Nucleus accumbens (tissue), 56 donors: Measurements from ENCODE around the gene PRAC2.

Experiments used
- DNase-seq, 56 donors: peaks; one replicate each; lab custom pipeline; 2025; lab: John Stamatoyannopoulos, UW

PRAC2 gene

DNA sequence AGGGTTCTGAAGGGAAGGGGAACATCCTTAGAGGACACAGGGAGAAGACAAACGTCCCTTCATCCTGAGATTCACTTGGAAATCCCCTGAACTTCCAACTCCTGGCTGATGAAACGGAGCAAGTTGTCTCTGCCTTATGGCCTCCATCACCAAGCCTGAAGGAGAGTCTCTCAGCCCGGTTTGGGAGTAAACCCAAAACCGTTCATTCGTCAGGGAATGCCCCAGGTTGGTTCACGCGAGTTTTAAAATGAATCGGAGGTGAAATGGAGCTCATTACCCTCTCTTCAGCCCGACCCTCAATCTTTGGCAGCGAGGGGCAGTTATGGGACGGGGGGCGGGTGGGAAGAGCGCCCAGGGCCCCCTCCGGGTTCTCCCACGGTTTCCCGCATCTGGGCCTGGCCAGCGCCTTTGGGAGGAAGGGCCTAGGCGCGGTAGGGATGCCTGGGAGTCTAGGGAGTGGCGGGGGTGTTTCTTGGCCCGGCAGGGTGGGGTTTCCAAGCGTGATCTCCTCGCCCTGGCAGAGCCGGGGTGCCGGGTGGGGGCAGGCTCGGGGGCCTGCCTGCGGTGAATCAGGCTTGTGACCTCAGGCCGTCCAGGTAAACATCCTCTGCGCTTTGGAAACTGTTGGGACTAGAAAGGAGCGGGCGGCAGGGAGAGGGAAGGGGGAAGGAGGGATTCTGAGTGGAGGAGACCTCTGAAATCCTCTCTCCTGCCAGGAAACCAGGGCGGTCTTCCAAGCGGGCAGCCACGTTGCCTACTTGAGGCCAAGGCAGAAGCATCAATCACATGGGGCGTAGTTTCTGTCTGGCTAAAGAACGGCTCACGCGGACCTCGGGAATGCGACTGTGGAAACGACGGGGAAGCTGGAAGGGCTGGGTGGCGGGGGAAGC is 29.7 kb downstream of the PRAC2 start:
- DNase-seq: no peak

GRCh38 chr17:48753794-48754499 is 31.0 kb downstream of the PRAC2 start:
- no peak for DNase-seq

GRCh38 chr17:48754500-48755261 is 31.7 kb downstream of the PRAC2 start:
- no peak for DNase-seq

DNA sequence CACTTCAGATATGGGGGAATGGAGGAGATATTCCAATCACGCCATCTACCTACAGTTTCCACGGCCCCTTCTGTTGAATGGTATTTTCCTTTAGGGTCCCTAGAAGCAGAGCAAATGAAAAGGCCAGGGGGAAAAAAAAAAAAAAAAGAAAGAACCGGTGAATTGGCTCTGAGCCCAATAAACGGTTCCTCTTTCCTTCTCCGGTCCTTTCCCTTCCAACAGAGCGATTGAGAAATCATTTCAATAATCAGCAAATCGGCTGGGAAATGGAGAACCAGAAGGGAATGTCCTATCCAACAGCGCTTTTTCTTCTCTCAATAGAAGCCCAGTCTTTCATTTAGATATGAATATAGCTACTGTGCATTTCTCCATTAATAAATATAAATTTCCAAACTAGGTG is 32.4 kb downstream of the PRAC2 start:
- no peak for DNase-seq

DNA sequence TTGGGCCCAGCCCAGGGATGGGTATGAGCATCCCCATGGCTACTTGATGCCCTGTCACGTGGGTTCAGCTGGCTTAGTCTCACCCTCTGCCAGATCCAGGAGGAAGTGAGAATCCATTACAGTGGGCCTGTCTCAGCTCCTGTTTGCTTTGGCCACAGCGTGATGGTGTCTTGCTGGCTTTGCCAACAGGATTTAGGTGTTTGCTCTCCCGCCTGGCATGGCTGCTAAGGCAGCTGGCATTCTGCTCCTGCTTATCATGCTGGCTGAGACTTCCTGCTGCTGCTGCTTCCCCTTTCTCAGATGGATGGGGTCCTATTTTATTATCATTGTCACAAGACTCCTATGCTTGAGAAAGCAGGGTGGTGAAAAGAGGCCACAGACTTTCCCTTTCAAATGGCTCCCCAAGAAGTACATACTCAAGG is 33.9 kb downstream of the PRAC2 start:
- DNase-seq: no peak

- DNase-seq: no peak
Observed at GRCh38 chr17:48757524-48757961, 34.6 kb downstream of the PRAC2 start.

- DNase-seq: no peak
Observed at GRCh38 chr17:48759288-48759687, 36.3 kb downstream of the PRAC2 start.

DNA sequence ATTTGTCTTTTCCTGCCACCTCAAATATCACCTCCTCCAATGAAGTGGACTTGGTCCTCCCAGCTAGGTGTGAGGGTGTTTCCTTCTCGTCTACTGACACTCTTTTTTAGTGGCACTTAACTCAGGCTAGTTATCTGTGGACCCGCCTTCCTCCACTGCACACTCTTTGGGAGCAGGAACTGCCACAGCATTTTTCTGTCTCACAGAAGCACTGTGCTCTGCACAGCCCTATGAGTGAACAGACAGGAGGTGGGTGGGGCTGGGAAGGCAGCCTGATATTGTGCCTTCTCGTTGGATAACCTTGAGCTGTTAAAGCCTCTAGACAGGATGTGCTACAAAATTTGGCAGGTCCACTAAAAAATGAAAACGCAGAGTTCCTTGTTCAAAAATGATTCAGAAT is 37.4 kb downstream of the PRAC2 start:
- DNase-seq: no peak

DNA sequence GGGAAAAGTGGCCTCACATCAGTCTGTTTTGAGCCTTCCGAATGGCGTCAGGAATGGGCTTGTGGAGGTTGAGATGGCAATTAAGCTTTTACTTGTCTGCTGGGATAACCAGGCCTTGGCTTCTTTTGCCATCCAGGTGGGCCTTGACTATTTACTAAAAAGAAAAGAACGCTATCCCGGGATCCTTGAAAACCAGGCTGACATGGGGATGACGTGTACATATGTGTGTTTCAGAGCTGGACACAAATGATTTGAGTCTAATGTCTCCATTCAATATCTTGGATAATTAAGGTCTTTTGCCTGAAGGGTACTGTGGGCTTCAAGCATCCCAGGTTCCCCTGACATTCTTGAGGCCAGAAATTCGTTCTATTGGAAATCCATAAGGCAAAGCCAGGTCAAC is 38.1 kb downstream of the PRAC2 start:
- no peak for DNase-seq

DNA sequence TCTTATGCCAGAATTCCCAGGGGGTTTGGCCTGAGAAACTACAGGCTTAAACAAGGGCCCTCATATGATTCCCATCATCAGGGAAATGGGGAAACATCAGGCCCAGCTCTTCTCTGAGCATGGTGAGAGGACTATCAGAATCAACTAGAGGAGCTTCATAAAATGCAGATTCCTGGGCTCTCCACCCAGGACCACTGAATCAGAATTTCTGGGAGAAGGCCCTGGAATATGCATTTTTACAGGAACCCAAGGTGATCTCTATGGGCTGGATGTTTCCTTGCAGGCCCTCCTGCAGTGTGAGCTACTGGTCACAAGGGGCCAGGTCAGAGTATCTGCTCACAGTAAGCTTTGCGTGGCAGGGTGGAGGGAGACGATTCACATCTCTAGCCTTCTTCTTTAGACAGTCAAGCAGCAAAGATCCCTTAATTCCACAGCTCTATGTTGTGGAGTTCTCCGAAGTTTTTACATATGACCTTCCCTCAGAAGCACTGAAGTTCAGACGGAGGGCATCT is 44.3 kb downstream of the PRAC2 start:
- DNase-seq: no peak

GRCh38 chr17:48769009-48769675 is 46.2 kb downstream of the PRAC2 start:
- DNase-seq: no peak

GRCh38 chr17:48770954-48771353 is 48.0 kb downstream of the PRAC2 start:
- DNase-seq: no peak

GRCh38 chr17:48773245-48773644 is 50.3 kb downstream of the PRAC2 start:
- DNase-seq: no peak
